Neural cell (in vitro differentiated cells): Measurements from ENCODE around the gene MEGF11.

Experiments used
- CTCF ChIP-seq: fragments of 450-650 bp; IDR thresholded peaks from 2 replicates; pipeline ENCODE4 v1.5.1; 2014; ENCODE audit warnings: antibody characterized with exemption, mild to moderate bottlenecking, moderate library complexity; ENCODE audit not compliant: poor library complexity, severe bottlenecking
- EP300 ChIP-seq: fragments of 450-650 bp; conservative IDR thresholded peaks from 2 replicates; pipeline ENCODE4 v1.6.1; 2014; ENCODE audit warnings: antibody characterized with exemption, mild to moderate bottlenecking, moderate library complexity; ENCODE audit not compliant: poor library complexity, severe bottlenecking
- EZH2 ChIP-seq: fragments of 200-600, 300-800 bp; shearing (Covaris generic), sonication (generic); IDR thresholded peaks from 2 replicates; pipeline ENCODE4 v1.6.1; 2014; ENCODE audit warnings: antibody characterized with exemption, low read length, borderline replicate concordance, mild to moderate bottlenecking; ENCODE audit not compliant: insufficient read depth, poor library complexity, severe bottlenecking
- SMC3 ChIP-seq: fragments of 450-650 bp; conservative IDR thresholded peaks from 2 replicates; pipeline ENCODE4 v1.6.1; 2014; ENCODE audit warnings: antibody characterized with exemption, mild to moderate bottlenecking, moderate library complexity; ENCODE audit not compliant: poor library complexity
- TF ChIP-seq, protein P1 (sequence below): IDR thresholded peaks from 2 replicates; pipeline ENCODE4 v1.6.1; 2012; ENCODE audit warnings: borderline replicate concordance

- TF ChIP-seq CTCF (no peak), EP300 (no peak), EZH2 (no peak), SMC3 (no peak)
- TF ChIP-seq, protein P1, sequence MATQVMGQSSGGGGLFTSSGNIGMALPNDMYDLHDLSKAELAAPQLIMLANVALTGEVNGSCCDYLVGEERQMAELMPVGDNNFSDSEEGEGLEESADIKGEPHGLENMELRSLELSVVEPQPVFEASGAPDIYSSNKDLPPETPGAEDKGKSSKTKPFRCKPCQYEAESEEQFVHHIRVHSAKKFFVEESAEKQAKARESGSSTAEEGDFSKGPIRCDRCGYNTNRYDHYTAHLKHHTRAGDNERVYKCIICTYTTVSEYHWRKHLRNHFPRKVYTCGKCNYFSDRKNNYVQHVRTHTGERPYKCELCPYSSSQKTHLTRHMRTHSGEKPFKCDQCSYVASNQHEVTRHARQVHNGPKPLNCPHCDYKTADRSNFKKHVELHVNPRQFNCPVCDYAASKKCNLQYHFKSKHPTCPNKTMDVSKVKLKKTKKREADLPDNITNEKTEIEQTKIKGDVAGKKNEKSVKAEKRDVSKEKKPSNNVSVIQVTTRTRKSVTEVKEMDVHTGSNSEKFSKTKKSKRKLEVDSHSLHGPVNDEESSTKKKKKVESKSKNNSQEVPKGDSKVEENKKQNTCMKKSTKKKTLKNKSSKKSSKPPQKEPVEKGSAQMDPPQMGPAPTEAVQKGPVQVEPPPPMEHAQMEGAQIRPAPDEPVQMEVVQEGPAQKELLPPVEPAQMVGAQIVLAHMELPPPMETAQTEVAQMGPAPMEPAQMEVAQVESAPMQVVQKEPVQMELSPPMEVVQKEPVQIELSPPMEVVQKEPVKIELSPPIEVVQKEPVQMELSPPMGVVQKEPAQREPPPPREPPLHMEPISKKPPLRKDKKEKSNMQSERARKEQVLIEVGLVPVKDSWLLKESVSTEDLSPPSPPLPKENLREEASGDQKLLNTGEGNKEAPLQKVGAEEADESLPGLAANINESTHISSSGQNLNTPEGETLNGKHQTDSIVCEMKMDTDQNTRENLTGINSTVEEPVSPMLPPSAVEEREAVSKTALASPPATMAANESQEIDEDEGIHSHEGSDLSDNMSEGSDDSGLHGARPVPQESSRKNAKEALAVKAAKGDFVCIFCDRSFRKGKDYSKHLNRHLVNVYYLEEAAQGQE: no peak
Measured at GRCh38 chr15:66240240-66240794, 13.2 kb downstream of the MEGF11 start.
